ENCODE measurements around the gene PTPRT.
A peak's percentile ranks its signal among the peaks of the same experiment; 100 is the strongest.

Gene PTPRT

DNA sequence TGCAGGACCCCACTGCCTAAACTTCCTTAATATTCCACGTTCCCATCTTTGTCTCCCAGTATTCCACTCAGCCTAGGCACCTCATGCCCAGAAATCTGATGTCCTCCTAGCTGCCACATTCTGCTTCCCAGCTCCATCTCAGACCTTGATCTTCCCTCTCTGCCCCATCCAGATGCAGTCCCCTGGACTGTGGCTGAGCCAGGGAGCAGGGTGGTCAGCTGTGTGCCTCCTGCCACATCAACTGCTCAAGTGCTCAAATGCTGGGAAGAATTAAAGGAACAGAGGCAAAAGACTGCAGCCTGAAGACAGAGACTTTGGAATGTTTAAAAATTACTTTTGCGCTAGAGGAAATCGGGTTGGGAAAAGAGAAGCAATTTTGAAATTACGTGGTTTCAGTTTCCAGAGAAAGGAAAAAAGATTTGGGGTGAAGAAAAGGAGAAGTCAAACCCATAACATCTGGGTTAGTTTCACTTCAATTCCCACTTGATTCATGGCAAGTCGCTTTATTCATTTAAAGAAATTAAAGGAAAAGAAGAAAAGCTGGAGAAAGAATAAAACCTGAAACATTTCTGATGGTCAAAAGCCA, 704.8 kb downstream of the PTPRT start:
- Histone ChIP-seq H3K56ac (ENCODE audit: low read length) (no peak overlapping the region), H3K18ac (ENCODE audit: low read length) (no peak overlapping the region), H3K27ac (ENCODE audit: low read depth, low read length) (no peak overlapping the region), H4K8ac (ENCODE audit: low read depth, low read length) (no peak overlapping the region), H3K4me2 (ENCODE audit: low read length) (no peak overlapping the region), H3K79me1 (ENCODE audit: low read length) (no peaks in the 10 kb centered on the region), H3K9ac (ENCODE audit: low read length) (no peak overlapping the region), H3K23ac (ENCODE audit: low read length) (no peak overlapping the region), H3K4ac (ENCODE audit: low read depth, low read length) (no peak overlapping the region), H4K5ac (ENCODE audit: low read length) (no peak overlapping the region), H3K79me2 (ENCODE audit: control insufficient read depth, insufficient read depth, low read length) (no peaks in the 10 kb centered on the region), H3K36me3 (ENCODE audit: control insufficient read depth, insufficient read depth, low read length) (no peaks in the 10 kb centered on the region), H3K4me1 (ENCODE audit: control insufficient read depth, low read depth, low read length) (no peaks in the 10 kb centered on the region), H3K27me3 (ENCODE audit: insufficient read depth, low read length, poor library complexity) (no peaks in the 10 kb centered on the region), H2AK5ac (ENCODE audit: low read length) (no peak overlapping the region), H3K4me3 (ENCODE audit: low read length) (no peak overlapping the region), H2BK120ac (ENCODE audit: low read depth, low read length) (no peak overlapping the region), H2BK5ac (ENCODE audit: low read length) (no peak overlapping the region), H2BK15ac (replicated peaks; ENCODE audit: low read depth) (no peak overlapping the region)
- WGBS (ENCODE audit: extremely low coverage, insufficient coverage, low lambda C conversion rate) = no CpG with 5 or more reads among the region's 5 CpGs
- no peak for DNase-seq

DNA sequence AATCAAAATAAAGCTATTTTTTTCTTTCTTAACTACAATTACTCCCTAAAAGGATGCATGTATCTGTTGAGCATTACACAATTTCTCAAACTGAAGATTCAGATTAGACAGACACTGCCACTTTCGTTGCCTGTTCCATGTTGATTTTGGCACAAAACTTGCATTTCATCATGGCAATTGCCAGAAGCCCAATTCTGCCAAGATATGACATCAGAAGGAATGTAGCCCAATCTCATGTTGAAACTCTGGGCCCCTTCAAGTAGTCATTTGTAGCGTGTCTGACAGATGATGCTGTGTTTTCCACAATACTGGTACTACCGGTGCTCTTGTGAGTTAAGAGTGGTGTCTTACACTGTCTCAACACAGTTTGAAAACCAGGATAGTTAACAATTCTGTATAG, 705.4 kb downstream of the PTPRT start:
- Histone ChIP-seq H3K79me2 (ENCODE audit: control insufficient read depth, insufficient read depth, low read length) (no peaks in the 10 kb centered on the region), H3K56ac (ENCODE audit: low read length) (no peak overlapping the region), H3K4ac (ENCODE audit: low read depth, low read length) (no peak overlapping the region), H2BK15ac (replicated peaks; ENCODE audit: low read depth) (no peak overlapping the region), H3K79me1 (ENCODE audit: low read length) (no peaks in the 10 kb centered on the region), H3K4me3 (ENCODE audit: low read length) (no peak overlapping the region), H2BK5ac (ENCODE audit: low read length) (no peak overlapping the region), H3K27me3 (ENCODE audit: insufficient read depth, low read length, poor library complexity) (no peaks in the 10 kb centered on the region), H2AK5ac (ENCODE audit: low read length) (no peak overlapping the region), H3K27ac (ENCODE audit: low read depth, low read length) (no peak overlapping the region), H4K8ac (ENCODE audit: low read depth, low read length) (no peak overlapping the region), H3K9ac (ENCODE audit: low read length) (no peak overlapping the region), H2BK120ac (ENCODE audit: low read depth, low read length) (no peak overlapping the region), H3K4me2 (ENCODE audit: low read length) (no peak overlapping the region), H4K5ac (ENCODE audit: low read length) (no peak overlapping the region), H3K23ac (ENCODE audit: low read length) (no peak overlapping the region), H3K36me3 (ENCODE audit: control insufficient read depth, insufficient read depth, low read length) (no peaks in the 10 kb centered on the region), H3K4me1 (ENCODE audit: control insufficient read depth, low read depth, low read length) (no peaks in the 10 kb centered on the region), H3K18ac (ENCODE audit: low read length) (no peak overlapping the region)
- no CpG with 5 or more reads among the region's 3 CpGs for WGBS (ENCODE audit: extremely low coverage, insufficient coverage, low lambda C conversion rate)
- no peak for DNase-seq

DNA sequence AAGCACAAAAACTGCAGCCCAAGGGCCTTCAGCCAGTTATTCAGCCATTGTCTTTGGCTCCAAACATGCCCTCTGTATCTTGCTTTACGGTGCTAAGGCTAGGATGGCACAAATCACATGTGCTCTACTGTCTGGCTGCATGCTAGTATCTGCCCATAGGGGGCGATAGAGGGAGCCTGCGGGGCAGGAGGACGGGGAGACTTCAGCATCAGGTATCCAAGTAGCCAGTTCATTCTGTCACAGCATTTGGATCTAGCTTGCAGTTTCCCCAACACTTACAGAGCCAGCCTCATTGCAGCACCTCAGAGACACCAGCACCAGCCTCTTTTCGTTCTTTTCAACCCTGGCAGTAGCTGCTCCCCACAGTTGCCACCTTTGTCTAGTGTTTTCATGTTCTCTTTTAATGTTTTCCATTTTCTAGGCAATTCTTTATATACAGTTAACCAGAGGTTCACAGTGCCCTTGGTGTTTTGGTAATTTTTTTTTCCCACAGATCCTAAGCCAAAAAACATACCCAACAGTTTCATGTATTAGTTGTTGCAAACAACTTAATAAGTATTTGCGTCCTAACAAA, 705.9 kb downstream of the PTPRT start:
- Histone ChIP-seq H3K27me3 (ENCODE audit: insufficient read depth, low read length, poor library complexity) (no peaks in the 10 kb centered on the region), H3K27ac (ENCODE audit: low read depth, low read length) (no peak overlapping the region), H2BK15ac (replicated peaks; ENCODE audit: low read depth) (no peak overlapping the region), H3K79me2 (ENCODE audit: control insufficient read depth, insufficient read depth, low read length) (no peaks in the 10 kb centered on the region), H3K4me1 (ENCODE audit: control insufficient read depth, low read depth, low read length) (no peaks in the 10 kb centered on the region), H3K36me3 (ENCODE audit: control insufficient read depth, insufficient read depth, low read length) (no peaks in the 10 kb centered on the region), H3K79me1 (ENCODE audit: low read length) (no peaks in the 10 kb centered on the region), H3K56ac (ENCODE audit: low read length) (no peak overlapping the region), H2AK5ac (ENCODE audit: low read length) (no peak overlapping the region), H3K4ac (ENCODE audit: low read depth, low read length) (no peak overlapping the region), H3K9ac (ENCODE audit: low read length) (no peak overlapping the region), H3K4me3 (ENCODE audit: low read length) (no peak overlapping the region), H3K18ac (ENCODE audit: low read length) (no peak overlapping the region), H2BK120ac (ENCODE audit: low read depth, low read length) (no peak overlapping the region), H4K8ac (ENCODE audit: low read depth, low read length) (no peak overlapping the region), H4K5ac (ENCODE audit: low read length) (no peak overlapping the region), H2BK5ac (ENCODE audit: low read length) (no peak overlapping the region), H3K4me2 (ENCODE audit: low read length) (no peak overlapping the region), H3K23ac (ENCODE audit: low read length) (no peak overlapping the region)
- DNase-seq = peak; percentile 86
- no CpG with 5 or more reads among the region's 6 CpGs for WGBS (ENCODE audit: extremely low coverage, insufficient coverage, low lambda C conversion rate)

DNA sequence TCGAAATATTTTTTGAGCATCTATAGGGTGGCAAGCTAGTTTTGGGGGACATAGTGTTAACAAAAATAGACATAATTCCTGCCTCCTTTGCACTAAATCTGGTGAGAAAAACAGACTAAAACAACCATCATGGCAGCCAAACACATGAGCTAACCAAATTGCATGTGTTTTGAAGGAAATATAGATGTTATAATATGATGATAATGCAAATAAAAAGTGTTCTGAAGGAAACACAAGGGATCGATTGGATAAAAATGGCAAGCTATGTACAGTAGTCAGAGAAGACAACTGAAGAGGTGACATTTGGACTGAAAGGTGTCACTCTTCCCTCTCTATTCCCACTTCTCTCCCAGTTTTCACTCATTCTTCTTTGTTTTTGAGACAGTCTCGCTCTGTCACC, 706.9 kb downstream of the PTPRT start:
- DNase-seq = no peak
- Histone ChIP-seq H2AK5ac (ENCODE audit: low read length) (no peak overlapping the region), H3K4me2 (ENCODE audit: low read length) (no peak overlapping the region), H3K79me2 (ENCODE audit: control insufficient read depth, insufficient read depth, low read length) (no peaks in the 10 kb centered on the region), H3K4me3 (ENCODE audit: low read length) (no peak overlapping the region), H4K8ac (ENCODE audit: low read depth, low read length) (no peak overlapping the region), H3K27me3 (ENCODE audit: insufficient read depth, low read length, poor library complexity) (no peaks in the 10 kb centered on the region), H2BK15ac (replicated peaks; ENCODE audit: low read depth) (no peak overlapping the region), H3K4ac (ENCODE audit: low read depth, low read length) (no peak overlapping the region), H3K4me1 (ENCODE audit: control insufficient read depth, low read depth, low read length) (no peaks in the 10 kb centered on the region), H3K56ac (ENCODE audit: low read length) (no peak overlapping the region), H2BK120ac (ENCODE audit: low read depth, low read length) (no peak overlapping the region), H3K9ac (ENCODE audit: low read length) (no peak overlapping the region), H3K36me3 (ENCODE audit: control insufficient read depth, insufficient read depth, low read length) (no peaks in the 10 kb centered on the region), H3K27ac (ENCODE audit: low read depth, low read length) (no peak overlapping the region), H4K5ac (ENCODE audit: low read length) (no peak overlapping the region), H3K79me1 (ENCODE audit: low read length) (no peaks in the 10 kb centered on the region), H3K18ac (ENCODE audit: low read length) (no peak overlapping the region), H2BK5ac (ENCODE audit: low read length) (no peak overlapping the region), H3K23ac (ENCODE audit: low read length) (no peak overlapping the region)
- WGBS (ENCODE audit: extremely low coverage, insufficient coverage, low lambda C conversion rate) = 100% methylated on average over 1 of the region's 3 CpGs

DNA sequence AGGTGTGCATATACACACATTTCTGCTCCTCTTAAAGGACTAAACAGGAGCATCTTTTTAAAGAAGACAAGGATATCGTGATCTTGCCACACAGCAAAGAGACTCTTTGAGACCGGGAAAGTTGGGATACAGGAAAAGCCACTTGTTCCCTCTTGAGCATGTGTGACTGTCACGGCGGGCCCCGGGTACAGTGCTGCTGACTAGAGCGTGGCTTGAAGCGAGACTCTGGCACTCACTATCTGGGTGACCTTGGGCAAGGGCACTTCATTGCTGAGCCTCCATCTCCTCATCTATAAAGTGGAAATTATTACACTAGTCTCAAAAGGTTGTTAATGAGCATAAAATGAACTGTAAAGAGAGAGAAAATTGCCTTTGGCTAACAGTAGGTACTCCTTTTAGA, 713.9 kb downstream of the PTPRT start:
- Histone ChIP-seq H3K27me3 (ENCODE audit: insufficient read depth, low read length, poor library complexity) (no peaks in the 10 kb centered on the region), H3K4me1 (ENCODE audit: control insufficient read depth, low read depth, low read length) (no peaks in the 10 kb centered on the region), H3K4ac (ENCODE audit: low read depth, low read length) (no peak overlapping the region), H3K36me3 (ENCODE audit: control insufficient read depth, insufficient read depth, low read length) (no peaks in the 10 kb centered on the region), H2BK5ac (ENCODE audit: low read length) (no peak overlapping the region), H3K9ac (ENCODE audit: low read length) (no peak overlapping the region), H3K56ac (ENCODE audit: low read length) (no peak overlapping the region), H3K79me1 (ENCODE audit: low read length) (no peaks in the 10 kb centered on the region), H4K5ac (ENCODE audit: low read length) (no peak overlapping the region), H3K18ac (ENCODE audit: low read length) (no peak overlapping the region), H3K27ac (ENCODE audit: low read depth, low read length) (no peak overlapping the region), H4K8ac (ENCODE audit: low read depth, low read length) (no peak overlapping the region), H2BK15ac (replicated peaks; ENCODE audit: low read depth) (no peak overlapping the region), H3K4me2 (ENCODE audit: low read length) (no peak overlapping the region), H3K23ac (ENCODE audit: low read length) (no peak overlapping the region), H3K4me3 (ENCODE audit: low read length) (no peak overlapping the region), H2AK5ac (ENCODE audit: low read length) (no peak overlapping the region), H2BK120ac (ENCODE audit: low read depth, low read length) (no peak overlapping the region), H3K79me2 (ENCODE audit: control insufficient read depth, insufficient read depth, low read length) (no peaks in the 10 kb centered on the region)
- WGBS (ENCODE audit: extremely low coverage, insufficient coverage, low lambda C conversion rate) = no CpG with 5 or more reads among the region's 7 CpGs
- no peak for DNase-seq

DNA sequence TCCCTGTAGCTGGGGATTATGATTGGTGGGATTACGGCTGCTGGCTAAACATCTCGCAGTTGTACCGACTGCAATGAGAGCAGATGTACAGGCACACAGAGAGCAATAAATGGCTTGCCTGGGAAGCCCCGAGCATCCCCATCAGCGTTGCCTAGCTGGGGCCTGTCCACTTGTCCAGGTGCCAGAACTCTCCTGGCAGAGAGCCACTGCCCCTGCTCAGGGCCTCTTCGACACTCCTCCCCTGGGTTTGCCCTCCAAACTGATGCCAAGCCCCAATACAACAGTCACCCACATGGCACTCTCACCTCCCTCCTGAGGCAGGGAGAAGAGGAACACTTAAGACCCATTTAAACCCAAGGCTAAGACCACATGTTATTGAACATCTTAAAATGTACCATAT, 715.1 kb downstream of the PTPRT start:
- Histone ChIP-seq H3K23ac (ENCODE audit: low read length) (no peak overlapping the region), H3K9ac (ENCODE audit: low read length) (no peak overlapping the region), H2BK120ac (ENCODE audit: low read depth, low read length) (no peak overlapping the region), H3K56ac (ENCODE audit: low read length) (no peak overlapping the region), H3K18ac (ENCODE audit: low read length) (no peak overlapping the region), H3K27me3 (ENCODE audit: insufficient read depth, low read length, poor library complexity) (no peaks in the 10 kb centered on the region), H3K27ac (ENCODE audit: low read depth, low read length) (no peak overlapping the region), H2BK15ac (replicated peaks; ENCODE audit: low read depth) (no peak overlapping the region), H2AK5ac (ENCODE audit: low read length) (no peak overlapping the region), H3K4me3 (ENCODE audit: low read length) (no peak overlapping the region), H2BK5ac (ENCODE audit: low read length) (no peak overlapping the region), H3K36me3 (ENCODE audit: control insufficient read depth, insufficient read depth, low read length) (no peaks in the 10 kb centered on the region), H3K79me2 (ENCODE audit: control insufficient read depth, insufficient read depth, low read length) (no peaks in the 10 kb centered on the region), H3K4me1 (ENCODE audit: control insufficient read depth, low read depth, low read length) (no peaks in the 10 kb centered on the region), H4K8ac (ENCODE audit: low read depth, low read length) (no peak overlapping the region), H4K5ac (ENCODE audit: low read length) (no peak overlapping the region), H3K79me1 (ENCODE audit: low read length) (no peaks in the 10 kb centered on the region), H3K4ac (ENCODE audit: low read depth, low read length) (no peak overlapping the region), H3K4me2 (ENCODE audit: low read length) (no peak overlapping the region)
- no peak for DNase-seq
- WGBS (ENCODE audit: extremely low coverage, insufficient coverage, low lambda C conversion rate) = no CpG with 5 or more reads among the region's 6 CpGs

Measured in mesendoderm (in vitro differentiated cells).